Measurements from ENCODE around the gene ATP12A.

DNA sequence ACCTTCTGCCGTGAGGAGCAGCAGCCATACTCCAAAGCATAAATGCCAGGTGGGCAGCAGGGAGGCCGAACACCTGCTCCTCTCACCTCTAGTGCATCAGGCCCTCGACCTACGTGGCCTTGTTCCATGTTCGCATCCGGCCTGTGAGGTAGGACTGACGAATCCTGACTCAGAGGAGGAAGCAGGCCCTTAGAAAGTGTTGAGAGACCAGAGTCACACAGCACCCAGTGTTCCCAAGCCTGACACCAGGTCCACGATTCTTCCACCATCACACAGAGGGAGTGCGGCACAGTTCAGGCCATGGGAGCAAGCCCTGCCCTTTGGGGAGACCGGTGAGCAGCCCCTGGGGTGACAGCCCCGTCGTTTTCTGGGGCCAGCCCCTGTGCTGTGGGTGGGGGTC lies 14.7 kb downstream of the ATP12A start:
- TF ChIP-seq, protein P1, sequence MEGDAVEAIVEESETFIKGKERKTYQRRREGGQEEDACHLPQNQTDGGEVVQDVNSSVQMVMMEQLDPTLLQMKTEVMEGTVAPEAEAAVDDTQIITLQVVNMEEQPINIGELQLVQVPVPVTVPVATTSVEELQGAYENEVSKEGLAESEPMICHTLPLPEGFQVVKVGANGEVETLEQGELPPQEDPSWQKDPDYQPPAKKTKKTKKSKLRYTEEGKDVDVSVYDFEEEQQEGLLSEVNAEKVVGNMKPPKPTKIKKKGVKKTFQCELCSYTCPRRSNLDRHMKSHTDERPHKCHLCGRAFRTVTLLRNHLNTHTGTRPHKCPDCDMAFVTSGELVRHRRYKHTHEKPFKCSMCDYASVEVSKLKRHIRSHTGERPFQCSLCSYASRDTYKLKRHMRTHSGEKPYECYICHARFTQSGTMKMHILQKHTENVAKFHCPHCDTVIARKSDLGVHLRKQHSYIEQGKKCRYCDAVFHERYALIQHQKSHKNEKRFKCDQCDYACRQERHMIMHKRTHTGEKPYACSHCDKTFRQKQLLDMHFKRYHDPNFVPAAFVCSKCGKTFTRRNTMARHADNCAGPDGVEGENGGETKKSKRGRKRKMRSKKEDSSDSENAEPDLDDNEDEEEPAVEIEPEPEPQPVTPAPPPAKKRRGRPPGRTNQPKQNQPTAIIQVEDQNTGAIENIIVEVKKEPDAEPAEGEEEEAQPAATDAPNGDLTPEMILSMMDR (IDR thresholded peaks at IDR 0.05; ENCODE audit: poor library complexity) = no peak
- TF ChIP-seq EZH2 (IDR thresholded peaks at IDR 0.05; ENCODE audit: borderline replicate concordance) = no peak

Measured in hepatocyte (in vitro differentiated cells).